PC-9 (cell line): ENCODE results near the gene XIRP1. TPM values are rescaled to one million over a fixed set of nuclear protein-coding genes. Genes with fewer than 3 reads are reported as not detected.

Experiments used
- BruUV-seq: library from RNA; stranded (reverse); fragments of 400-500 nt; replicated peaks from 2 replicates; lab custom pipeline; 2021; lab: Mats Ljungman, UMichigan
- CTCF ChIA-PET: fragments of 300-600 bp; sonication (Branson Sonifier 250); formaldehyde crosslinking; loops from one replicate; lab custom pipeline; 2022; ENCODE audit warnings: antibody characterized with exemption; lab: Charles Lee
- POLR2A ChIA-PET: fragments of 300-600 bp; sonication (Branson Sonifier 250); formaldehyde crosslinking; loops from one replicate; lab custom pipeline; 2022; ENCODE audit warnings: antibody characterized with exemption; ENCODE audit not compliant: unreplicated experiment; lab: Charles Lee
- DNase-seq, 2 experiments: peaks; one replicate each; pipeline versions ENCODE4 v3.0.0 to v3.0.0-alpha.2; 2015 to 2022; ENCODE audit warnings: mixed read lengths in 1 of 2
- H2AFZ ChIP-seq: fragments of 200-600 bp; sonication (generic); 2 replicates; pipeline ENCODE4 v1.8.1; 2017; ENCODE audit warnings: antibody characterized with exemption
- H3F3A ChIP-seq: fragments of 200-600 bp; sonication (generic); 2 replicates; pipeline ENCODE4 v1.8.1; 2017; ENCODE audit warnings: antibody characterized with exemption, mild to moderate bottlenecking, low read depth; ENCODE audit not compliant: insufficient read depth
- H3K27ac ChIP-seq: fragments of 200-600 bp; sonication (generic); 2 replicates; pipeline ENCODE4 v1.6.1; 2016; ENCODE audit warnings: mixed run types
- H3K27me3 ChIP-seq: fragments of 200-600 bp; sonication (generic); 2 replicates; pipeline ENCODE4 v1.6.1; 2016; ENCODE audit warnings: low read depth, mixed run types; ENCODE audit not compliant: insufficient read depth
- H3K36me3 ChIP-seq: fragments of 200-600 bp; sonication (generic); 2 replicates; pipeline ENCODE4 v1.6.1; 2016; ENCODE audit warnings: low read depth, mixed run types
- H3K4me1 ChIP-seq: fragments of 200-600 bp; sonication (generic); replicated peaks from 2 replicates; pipeline ENCODE4 v1.6.1; 2016; ENCODE audit warnings: mixed run types; ENCODE audit not compliant: insufficient read depth
- H3K4me2 ChIP-seq: fragments of 200-600 bp; sonication (generic); 2 replicates; pipeline ENCODE4 v1.6.1; 2017; ENCODE audit warnings: mixed run types
- H3K4me3 ChIP-seq: fragments of 200-600 bp; sonication (generic); 2 replicates; pipeline ENCODE4 v1.6.1; 2016; ENCODE audit warnings: mixed run types
- H3K79me2 ChIP-seq: fragments of 200-600 bp; sonication (generic); 2 replicates; pipeline ENCODE4 v1.6.1; 2017; ENCODE audit warnings: low read depth, mixed run types
- H3K9me2 ChIP-seq: fragments of 200-600 bp; sonication (generic); 2 replicates; pipeline ENCODE4 v1.8.1; 2017; ENCODE audit warnings: mild to moderate bottlenecking; ENCODE audit not compliant: insufficient read depth
- H3K9me3 ChIP-seq: fragments of 200-600 bp; sonication (generic); 2 replicates; pipeline ENCODE4 v1.8.1; 2016; ENCODE audit warnings: low read depth; ENCODE audit not compliant: insufficient read depth
- H4K20me1 ChIP-seq: fragments of 200-600 bp; sonication (generic); 2 replicates; pipeline ENCODE4 v1.8.1; 2017; ENCODE audit not compliant: insufficient read depth
- EZH2 ChIP-seq: fragments of 200-600 bp; sonication (generic); IDR thresholded peaks from 2 replicates; pipeline ENCODE4 v1.8.0; 2017; ENCODE audit warnings: antibody characterized with exemption, low read depth
- intact Hi-C: fragments of 100-400 bp; cut with micrococcal nuclease; formaldehyde crosslinking; loops from one replicate; pipeline ENCODE4 v1.10.0; 2022; ENCODE audit not compliant: unreplicated experiment
- microRNA-seq: library from miRNA; unstranded; fragments of <30 nt; microRNA quantifications from one replicate; pipeline ENCODE4 v1.2.0, GENCODE V29; 2021; ENCODE audit warnings: borderline number of aligned reads, borderline replicate concordance
- total RNA-seq: library from RNA; stranded (reverse); gene quantifications from 2 replicates; pipeline ENCODE4 v1.2.3, GENCODE V29; 2021
- TF ChIP-seq, protein P1 (sequence below): fragments of 200-600 bp; sonication (generic); conservative IDR thresholded peaks from 2 replicates; pipeline ENCODE4 v1.6.1; 2017; ENCODE audit warnings: mixed run types, antibody characterized with exemption, mild to moderate bottlenecking, moderate library complexity

Gene XIRP1
- total RNA-seq, 1 experiment from 2014 or later, result not detected

GRCh38 chr3:39134305-39134704, 58.1 kb downstream of the XIRP1 start:
- ChIA-PET CTCF (no interaction called here), POLR2A (no interaction called here)
- Histone ChIP-seq H3K4me2 (no peak overlapping the region), H3K79me2 (no peaks in the 10 kb centered on the region), H3K4me1 (peaks cover 22% of the 10 kb centered on the region), H3K27ac (no peak overlapping the region), H4K20me1 (no peaks in the 10 kb centered on the region), H3K9me3 (no peaks in the 10 kb centered on the region), H3K36me3 (no peaks in the 10 kb centered on the region), H2AFZ (no peak overlapping the region), H3K9me2 (no peaks in the 10 kb centered on the region), H3K4me3 (no peak overlapping the region), H3K27me3 (no peaks in the 10 kb centered on the region), H3F3A (peaks cover 22% of the 10 kb centered on the region)
- no TSS peak for BruUV-seq
- no peak for TF ChIP-seq EZH2
- TF ChIP-seq, protein P1, sequence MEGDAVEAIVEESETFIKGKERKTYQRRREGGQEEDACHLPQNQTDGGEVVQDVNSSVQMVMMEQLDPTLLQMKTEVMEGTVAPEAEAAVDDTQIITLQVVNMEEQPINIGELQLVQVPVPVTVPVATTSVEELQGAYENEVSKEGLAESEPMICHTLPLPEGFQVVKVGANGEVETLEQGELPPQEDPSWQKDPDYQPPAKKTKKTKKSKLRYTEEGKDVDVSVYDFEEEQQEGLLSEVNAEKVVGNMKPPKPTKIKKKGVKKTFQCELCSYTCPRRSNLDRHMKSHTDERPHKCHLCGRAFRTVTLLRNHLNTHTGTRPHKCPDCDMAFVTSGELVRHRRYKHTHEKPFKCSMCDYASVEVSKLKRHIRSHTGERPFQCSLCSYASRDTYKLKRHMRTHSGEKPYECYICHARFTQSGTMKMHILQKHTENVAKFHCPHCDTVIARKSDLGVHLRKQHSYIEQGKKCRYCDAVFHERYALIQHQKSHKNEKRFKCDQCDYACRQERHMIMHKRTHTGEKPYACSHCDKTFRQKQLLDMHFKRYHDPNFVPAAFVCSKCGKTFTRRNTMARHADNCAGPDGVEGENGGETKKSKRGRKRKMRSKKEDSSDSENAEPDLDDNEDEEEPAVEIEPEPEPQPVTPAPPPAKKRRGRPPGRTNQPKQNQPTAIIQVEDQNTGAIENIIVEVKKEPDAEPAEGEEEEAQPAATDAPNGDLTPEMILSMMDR, result no peak
- DNase-seq, result no peak
- intact Hi-C loops, result no loop called here

DNA sequence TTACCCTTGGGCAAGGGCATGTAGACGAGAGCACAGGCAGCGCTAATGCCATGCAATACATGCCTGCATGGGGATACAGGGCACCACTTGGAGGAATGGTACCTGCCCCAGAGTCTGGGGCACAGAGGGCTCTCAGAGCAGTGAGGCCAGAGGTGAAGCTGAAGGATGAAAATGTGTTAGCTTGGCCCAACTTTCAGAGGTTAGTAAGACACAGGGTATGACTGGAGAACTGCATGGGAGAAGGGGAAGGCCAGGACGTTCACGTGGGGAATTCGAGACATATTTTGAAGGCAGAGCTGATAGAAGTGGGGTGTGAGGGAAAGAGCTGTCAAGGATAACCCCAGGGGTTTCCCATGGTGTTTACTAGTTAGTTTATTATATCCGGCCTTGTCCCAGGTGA, 58.6 kb downstream of the XIRP1 start:
- Histone ChIP-seq H3K27me3 (no peaks in the 10 kb centered on the region), H3K9me3 (no peaks in the 10 kb centered on the region), H3K27ac (no peak overlapping the region), H3K79me2 (no peaks in the 10 kb centered on the region), H3K9me2 (no peaks in the 10 kb centered on the region), H3K36me3 (no peaks in the 10 kb centered on the region), H2AFZ (no peak overlapping the region), H4K20me1 (no peaks in the 10 kb centered on the region), H3K4me2 (0 out of 2 replicates have a peak overlapping the region, but pooled peaks have one; percentile 40), H3F3A (peaks cover 22% of the 10 kb centered on the region), H3K4me1 (peaks cover 22% of the 10 kb centered on the region), H3K4me3 (no peak overlapping the region)
- ChIA-PET POLR2A (no interaction called here), CTCF (no interaction called here)
- no peak for TF ChIP-seq EZH2
- TF ChIP-seq, protein P1, result no peak
- intact Hi-C loops, result no loop called here
- BruUV-seq, result no TSS peak
- DNase-seq, result no peak

Small RNAs within 50 kb of the gene (microRNA-seq; reads per million reads assigned to microRNA genes)
- gene MIR6822, result not detected

Other genes with a start within 250 kb of the XIRP1 start
- gene SCN11A, start 140.7 kb downstream of the XIRP1 start, total RNA-seq, result not detected in 2 replicates
- 26.0 and 31.2 TPM in 2 replicates for gene WDR48, start 140.6 kb downstream of the XIRP1 start, total RNA-seq
- 43.4 and 44.4 TPM in 2 replicates for gene GORASP1, start 85.0 kb downstream of the XIRP1 start, total RNA-seq
- gene TTC21A, start 84.9 kb downstream of the XIRP1 start, total RNA-seq, result 9.0 and 9.5 TPM in 2 replicates
- gene CSRNP1, start 39.0 kb downstream of the XIRP1 start, total RNA-seq, result 9.2 and 10.3 TPM in 2 replicates
- gene CX3CR1, start 87.4 kb upstream of the XIRP1 start, total RNA-seq, result not detected in 2 replicates
- not detected in 2 replicates for gene CCR8, start 137.1 kb upstream of the XIRP1 start, total RNA-seq
- 22.0 and 25.6 TPM in 2 replicates for gene SLC25A38, start 190.8 kb upstream of the XIRP1 start, total RNA-seq
- gene RPSA, start 214.1 kb upstream of the XIRP1 start, total RNA-seq, result 1,544 and 1,775 TPM in 2 replicates